HepG2 (cell line): ENCODE data around the gene FOXK2. TPM values are rescaled to one million over a fixed set of nuclear protein-coding genes. Genes with fewer than 3 reads are reported as not detected.

ENCODE experiments used
- AKAP8 ChIP-seq: sonication (generic); formaldehyde crosslinking; IDR thresholded peaks from 2 replicates; pipeline ENCODE4 v1.5.1; 2020; ENCODE audit warnings: mild to moderate bottlenecking, missing genetic modification reagents
- ARID4A ChIP-seq: sonication (generic); formaldehyde crosslinking; IDR thresholded peaks from 2 replicates; pipeline ENCODE4 v1.5.0; 2020; ENCODE audit warnings: mild to moderate bottlenecking, missing genetic modification reagents, borderline replicate concordance
- HMG20B ChIP-seq: conservative IDR thresholded peaks from 2 replicates; pipeline ENCODE4 v1.6.1; 2016; ENCODE audit warnings: missing genetic modification reagents, missing compliant biosample characterization
- HOXD1 ChIP-seq: sonication (generic); formaldehyde crosslinking; IDR thresholded peaks from 2 replicates; pipeline ENCODE4 v1.5.0; 2020; ENCODE audit warnings: missing genetic modification reagents
- JUNB ChIP-seq: sonication (generic); formaldehyde crosslinking; IDR thresholded peaks from 2 replicates; pipeline ENCODE4 v1.8.0; 2022; ENCODE audit warnings: missing genetic modification reagents, mild to moderate bottlenecking, borderline replicate concordance
- NR2F2 ChIP-seq: IDR thresholded peaks from 2 replicates; pipeline ENCODE4 v1.6.1; 2012; ENCODE audit warnings: low read depth, inconsistent platforms, borderline replicate concordance
- NRL ChIP-seq: sonication (generic); formaldehyde crosslinking; IDR thresholded peaks from 2 replicates; pipeline ENCODE4 v1.5.0; 2020; ENCODE audit warnings: missing genetic modification reagents, mild to moderate bottlenecking, moderate library complexity, borderline replicate concordance
- USF2 ChIP-seq, 2 experiments: sonication (generic) in 1 of 2; formaldehyde crosslinking in 1 of 2; IDR thresholded peaks; 2 replicates each; pipeline versions ENCODE4 v1.5.1 to v1.6.1; 2011 to 2020; ENCODE audit warnings: borderline replicate concordance in 1 of 2, low read depth in 1 of 2, low read length in 1 of 2, mild to moderate bottlenecking in 1 of 2, missing genetic modification reagents in 1 of 2, moderate library complexity in 1 of 2
- ZNF296 ChIP-seq: sonication (generic); formaldehyde crosslinking; conservative IDR thresholded peaks from 2 replicates; pipeline ENCODE4 v1.5.0; 2020; ENCODE audit warnings: mild to moderate bottlenecking, missing genetic modification reagents
- ZNF598 ChIP-seq: sonication (generic); formaldehyde crosslinking; IDR thresholded peaks from 2 replicates; pipeline ENCODE4 v1.5.1; 2020; ENCODE audit warnings: mild to moderate bottlenecking, missing genetic modification reagents, borderline replicate concordance
- ZNF678 ChIP-seq: sonication (generic); formaldehyde crosslinking; IDR thresholded peaks from 2 replicates; pipeline ENCODE4 v1.4.0; 2020; ENCODE audit warnings: mild to moderate bottlenecking, missing genetic modification reagents
- polyA plus RNA-seq, 8 experiments: library from polyadenylated mRNA; depleted of rRNA in 3 of 8; stranded (reverse) in 7 of 8; unstranded in 1 of 8; fragments of >200 nt; fragmentation: Illumina TruSeq in 4 of 8; extraction: Trizol in 4 of 8; gene quantifications; 2 replicates each; pipeline versions ENCODE4 v1.2.1 to v1.2.3, GENCODE V29; 2011 to 2016; ENCODE audit warnings: low read depth in 4 of 8, missing spikeins in 1 of 8, mixed read lengths in 1 of 8; ENCODE audit not compliant: insufficient read depth in 1 of 8
- total RNA-seq, 5 experiments: library from RNA; depleted of rRNA; stranded (reverse); fragments of >200 nt; fragmentation: Illumina TruSeq; extraction: Trizol; gene quantifications; 2 replicates each; pipeline ENCODE4 v1.2.3, GENCODE V29; 2016; ENCODE audit warnings: low read depth in 1 of 5
- TF ChIP-seq, protein P1 (sequence below), 2 experiments: sonication (generic) in 1 of 2; formaldehyde crosslinking in 1 of 2; IDR thresholded peaks; 2 replicates each; pipeline versions ENCODE4 v1.4.0 to v1.6.1; 2018 to 2020; ENCODE audit warnings: missing genetic modification reagents in 2 of 2, borderline replicate concordance in 1 of 2, low read depth in 1 of 2, mild to moderate bottlenecking in 1 of 2, missing biosample characterization in 1 of 2
- TF ChIP-seq, protein P2 (sequence below): IDR thresholded peaks from 2 replicates; pipeline ENCODE4 v1.6.1; 2016; ENCODE audit warnings: missing compliant biosample characterization, missing genetic modification reagents, borderline replicate concordance
- TF ChIP-seq, protein P3 (sequence below): IDR thresholded peaks from 2 replicates; pipeline ENCODE4 v1.6.1; 2012; ENCODE audit warnings: low read depth, low read length, improper control_type of control experiment

Gene FOXK2
- total and polyA plus RNA-seq, 2 of the 13 experiments (the other 11 are each of a cell fraction or from before 2014, with no cell fraction given), result 67.1 to 67.2 TPM

GRCh38 chr17:82496529-82497434 lies 22.8 kb upstream of the FOXK2 start (continued):
- TF ChIP-seq, protein P1, sequence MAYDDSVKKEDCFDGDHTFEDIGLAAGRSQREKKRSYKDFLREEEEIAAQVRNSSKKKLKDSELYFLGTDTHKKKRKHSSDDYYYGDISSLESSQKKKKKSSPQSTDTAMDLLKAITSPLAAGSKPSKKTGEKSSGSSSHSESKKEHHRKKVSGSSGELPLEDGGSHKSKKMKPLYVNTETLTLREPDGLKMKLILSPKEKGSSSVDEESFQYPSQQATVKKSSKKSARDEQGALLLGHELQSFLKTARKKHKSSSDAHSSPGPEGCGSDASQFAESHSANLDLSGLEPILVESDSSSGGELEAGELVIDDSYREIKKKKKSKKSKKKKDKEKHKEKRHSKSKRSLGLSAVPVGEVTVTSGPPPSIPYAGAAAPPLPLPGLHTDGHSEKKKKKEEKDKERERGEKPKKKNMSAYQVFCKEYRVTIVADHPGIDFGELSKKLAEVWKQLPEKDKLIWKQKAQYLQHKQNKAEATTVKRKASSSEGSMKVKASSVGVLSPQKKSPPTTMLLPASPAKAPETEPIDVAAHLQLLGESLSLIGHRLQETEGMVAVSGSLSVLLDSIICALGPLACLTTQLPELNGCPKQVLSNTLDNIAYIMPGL (CRISPR knock-in tag; IDR thresholded peaks at IDR 0.05; ENCODE audit: borderline replicate concordance in 1 of 2, low read depth in 1 of 2), result no peak
- TF ChIP-seq, protein P2, sequence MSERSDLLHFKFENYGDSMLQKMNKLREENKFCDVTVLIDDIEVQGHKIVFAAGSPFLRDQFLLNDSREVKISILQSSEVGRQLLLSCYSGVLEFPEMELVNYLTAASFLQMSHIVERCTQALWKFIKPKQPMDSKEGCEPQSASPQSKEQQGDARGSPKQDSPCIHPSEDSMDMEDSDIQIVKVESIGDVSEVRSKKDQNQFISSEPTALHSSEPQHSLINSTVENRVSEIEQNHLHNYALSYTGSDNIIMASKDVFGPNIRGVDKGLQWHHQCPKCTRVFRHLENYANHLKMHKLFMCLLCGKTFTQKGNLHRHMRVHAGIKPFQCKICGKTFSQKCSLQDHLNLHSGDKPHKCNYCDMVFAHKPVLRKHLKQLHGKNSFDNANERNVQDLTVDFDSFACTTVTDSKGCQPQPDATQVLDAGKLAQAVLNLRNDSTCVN (CRISPR knock-in tag), result no peak
- TF ChIP-seq ZNF296 (CRISPR knock-in tag) (no peak), HMG20B (CRISPR knock-in tag) (no peak), NRL (CRISPR knock-in tag) (0 out of 2 replicates have a peak, but pooled peaks have one; percentile 9), HOXD1 (no peak), ZNF598 (CRISPR knock-in tag) (0 out of 2 replicates have a peak, but pooled peaks have one; percentile 9), ARID4A (CRISPR knock-in tag) (0 out of 2 replicates have a peak, but pooled peaks have one; percentile 19), ZNF678 (CRISPR knock-in tag) (no peak), NR2F2 (no peak), JUNB (CRISPR knock-in tag) (no peak), USF2 (IDR thresholded peaks at IDR 0.05; ENCODE audit: low read depth, low read length) (peak; percentile 78), USF2 (CRISPR knock-in tag; IDR thresholded peaks at IDR 0.05; ENCODE audit: borderline replicate concordance) (peak; percentile 34; the same call in 1 of the 2 replicates), AKAP8 (CRISPR knock-in tag) (no peak)
- TF ChIP-seq, protein P3, sequence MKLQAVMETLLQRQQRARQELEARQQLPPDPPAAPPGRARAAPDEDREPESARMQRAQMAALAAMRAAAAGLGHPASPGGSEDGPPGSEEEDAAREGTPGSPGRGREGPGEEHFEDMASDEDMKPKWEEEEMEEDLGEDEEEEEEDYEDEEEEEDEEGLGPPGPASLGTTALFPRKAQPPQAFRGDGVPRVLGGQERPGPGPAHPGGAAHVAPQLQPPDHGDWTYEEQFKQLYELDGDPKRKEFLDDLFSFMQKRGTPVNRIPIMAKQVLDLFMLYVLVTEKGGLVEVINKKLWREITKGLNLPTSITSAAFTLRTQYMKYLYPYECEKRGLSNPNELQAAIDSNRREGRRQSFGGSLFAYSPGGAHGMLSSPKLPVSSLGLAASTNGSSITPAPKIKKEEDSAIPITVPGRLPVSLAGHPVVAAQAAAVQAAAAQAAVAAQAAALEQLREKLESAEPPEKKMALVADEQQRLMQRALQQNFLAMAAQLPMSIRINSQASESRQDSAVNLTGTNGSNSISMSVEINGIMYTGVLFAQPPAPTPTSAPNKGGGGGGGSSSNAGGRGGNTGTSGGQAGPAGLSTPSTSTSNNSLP, result no peak
